GM18505 (cell line): ENCODE results near the gene COX6A1.

Experiments used
- ATAC-seq: cut with Tn5 transposase; IDR thresholded peaks from one replicate; pipeline ENCODE4 v1.9.1; 2021; ENCODE audit not compliant: unreplicated experiment
- POLR2A ChIP-seq: IDR thresholded peaks from 4 replicates; pipeline ENCODE4 v1.6.1; 2011; ENCODE audit warnings: borderline replicate concordance; ENCODE audit not compliant: insufficient read depth, insufficient read length; ENCODE audit errors: extremely low read depth

Gene COX6A1

GRCh38 chr12:120465756-120466155 lies 27.8 kb downstream of the COX6A1 start:
- TF ChIP-seq POLR2A: no peak

GRCh38 chr12:120466560-120467315 lies 28.8 kb downstream of the COX6A1 start:
- TF ChIP-seq POLR2A: no peak
- no peak for ATAC-seq

More at GRCh38 chr12:120465756-120466155, 27.8 kb downstream of the COX6A1 start:
- ATAC-seq: no peak

GRCh38 chr12:120467439-120467838 lies 29.5 kb downstream of the COX6A1 start:
- no peak for TF ChIP-seq POLR2A
- ATAC-seq: no peak

- no peak for ATAC-seq
- no peak for TF ChIP-seq POLR2A
Measured at GRCh38 chr12:120468325-120468820, 30.5 kb downstream of the COX6A1 start.

- ATAC-seq: peak; percentile 30
- TF ChIP-seq POLR2A: no peak
Measured at GRCh38 chr12:120468821-120469449, 31.0 kb downstream of the COX6A1 start.

DNA sequence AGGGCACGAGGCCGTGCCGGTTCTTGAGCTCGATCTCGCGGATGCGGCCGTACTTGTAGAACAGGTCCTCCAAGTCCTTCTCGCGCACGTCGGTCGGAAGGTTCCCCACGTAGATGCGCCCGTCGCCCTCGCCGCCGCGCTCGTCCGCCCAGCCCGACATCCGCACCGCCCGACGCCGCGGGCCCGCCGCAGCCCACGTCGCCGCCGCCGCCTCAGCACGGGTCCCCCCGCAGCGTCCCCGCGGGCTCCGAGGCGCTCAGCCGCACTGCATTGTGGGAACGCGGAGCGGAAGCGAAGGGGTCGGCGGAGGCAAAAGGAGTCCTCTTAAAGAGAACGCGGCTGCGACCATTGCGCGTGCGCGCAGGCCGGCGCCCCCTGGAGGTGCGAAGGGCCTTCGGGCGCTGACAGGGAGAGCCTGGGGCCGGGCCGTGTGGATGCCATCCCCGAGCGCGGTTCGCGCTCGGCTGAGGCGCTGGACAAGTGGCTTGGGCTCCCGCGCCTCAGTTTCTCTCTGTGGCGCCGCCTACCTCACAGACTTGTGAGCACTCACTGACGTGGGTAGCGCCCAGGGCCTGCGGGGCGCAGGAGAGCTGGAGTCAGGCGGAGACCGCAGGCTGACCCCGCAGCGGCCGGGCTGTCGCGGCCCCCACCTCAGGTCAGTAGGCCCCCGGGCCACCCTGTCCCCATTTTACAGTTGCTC lies 31.7 kb downstream of the COX6A1 start, which contains the start of gene SRSF9:
SRSF9 (minus strand) TSS at position 299 of the 700 bp plus-strand sequence; CDS start at position 160, 139 bp downstream.
- peak; percentile 89 for TF ChIP-seq POLR2A
- ATAC-seq: peak; percentile 90

GRCh38 chr12:120470150-120470784 lies 32.4 kb downstream of the COX6A1 start:
- no peak for TF ChIP-seq POLR2A

DNA sequence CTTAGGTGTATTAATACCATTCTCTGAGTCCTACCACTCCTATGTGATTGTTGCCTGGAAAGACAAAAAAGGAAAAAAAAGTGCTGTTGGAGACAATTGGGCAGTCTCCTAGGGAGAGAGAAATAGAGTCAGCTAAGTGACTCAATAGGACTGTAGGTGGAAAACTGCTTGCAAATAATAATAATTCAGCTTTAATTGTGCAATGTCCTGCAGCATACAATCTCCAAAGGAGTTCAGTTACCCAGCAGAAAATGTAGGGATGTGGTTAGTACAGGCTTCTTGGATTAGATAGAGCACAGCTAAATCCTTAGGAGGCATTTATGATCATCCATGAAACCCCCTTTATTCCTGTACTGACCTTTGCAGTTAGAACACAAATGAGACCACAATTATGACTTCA lies 34.6 kb downstream of the COX6A1 start:
- no peak for ATAC-seq

More at GRCh38 chr12:120470150-120470784, 32.4 kb downstream of the COX6A1 start:
- ATAC-seq: peak; percentile 9

GRCh38 chr12:120473807-120474615 lies 36.1 kb downstream of the COX6A1 start:
- TF ChIP-seq POLR2A: no peak
- ATAC-seq: no peak

More for the DNA sequence above, 34.6 kb downstream of the COX6A1 start:
- no peak for TF ChIP-seq POLR2A

DNA sequence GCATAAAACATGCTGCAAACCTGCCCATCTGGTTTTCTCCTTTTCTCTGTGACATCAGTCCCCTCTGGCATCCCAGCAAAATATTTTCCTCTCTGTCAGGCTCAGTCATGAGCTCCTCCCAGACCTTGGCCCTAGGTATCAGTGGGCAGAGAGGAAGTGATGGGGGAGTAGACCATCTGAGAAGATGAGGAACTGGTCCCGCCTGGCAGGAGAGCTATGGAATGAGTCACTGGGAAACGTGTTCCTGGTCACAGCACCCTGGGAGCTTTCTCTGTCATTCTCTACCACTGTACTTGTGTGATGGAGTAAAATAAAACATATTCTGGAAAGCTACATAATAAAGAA lies 36.7 kb downstream of the COX6A1 start:
- TF ChIP-seq POLR2A: no peak
- ATAC-seq: no peak

- no peak for TF ChIP-seq POLR2A
- ATAC-seq: no peak
Measured at GRCh38 chr12:120475643-120476042, 37.7 kb downstream of the COX6A1 start.

DNA sequence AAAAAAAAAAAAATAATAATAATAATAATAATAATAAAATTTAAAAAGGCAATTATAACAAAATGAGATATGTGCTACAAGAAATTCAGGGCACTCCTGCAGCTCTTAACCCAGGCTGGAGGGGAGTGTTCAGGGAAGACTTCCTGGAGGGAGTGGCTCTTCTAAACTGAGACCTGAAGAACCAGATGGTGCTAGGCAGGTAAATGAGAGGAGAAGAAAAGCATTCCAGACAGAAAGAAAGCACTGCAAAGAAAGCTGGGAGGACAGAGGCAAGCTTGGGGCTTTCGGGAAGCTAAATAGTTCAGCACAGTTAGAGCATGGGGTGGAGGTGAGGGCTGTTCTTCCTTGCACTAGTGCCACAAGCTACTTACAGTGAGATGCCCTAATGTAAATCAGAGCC lies 41.5 kb downstream of the COX6A1 start:
- no peak for TF ChIP-seq POLR2A
- no peak for ATAC-seq

- TF ChIP-seq POLR2A: no peak
- no peak for ATAC-seq
Measured at GRCh38 chr12:120480211-120480610, 42.3 kb downstream of the COX6A1 start.
